HepG2 (cell line): ENCODE results near the gene SRGAP3. TPM values are rescaled to one million over a fixed set of nuclear protein-coding genes. Genes with fewer than 3 reads are reported as not detected.
"Not testable (repeated sequence)": the region's sequence is repeated elsewhere in the genome, so short reads cannot be mapped to it uniquely, and the experiment has no call there.

ENCODE experiments used
- ATAC-seq: fragments of 200-7000 bp; cut with Tn5 transposase; 3 replicates; pipeline ENCODE4 v1.9.1; 2020; ENCODE audit warnings: mild to moderate bottlenecking, moderate library complexity
- BruUV-seq: library from RNA; stranded (reverse); fragments of 400-500 nt; replicated peaks from 2 replicates; lab custom pipeline; 2021; lab: Mats Ljungman, UMichigan
- CTCF ChIA-PET: fragments of 300-600 bp; formaldehyde crosslinking; extraction: SDS; loops from one replicate; lab custom pipeline; 2021; ENCODE audit warnings: low total read pairs, inconsistent platforms, low intra/inter-chr PET ratio; lab: Yijun Ruan, JAX
- POLR2A ChIA-PET: fragments of 350-600 bp; sonication (Branson Sonifier 250); formaldehyde crosslinking; loops from one replicate; lab custom pipeline; 2020; ENCODE audit warnings: antibody characterized with exemption, inconsistent platforms; lab: Yijun Ruan, JAX
- DNase-seq: peaks from one replicate; pipeline ENCODE4 v3.0.0-alpha.2; 2015; ENCODE audit warnings: low spot score
- FAIRE-seq: peaks from 3 replicates; lab custom pipeline; 2011; peaks lifted over from hg19 to GRCh38; lab: Jason Lieb, UNC
- H2AFZ ChIP-seq: one replicate; pipeline ENCODE4 v1.6.1; 2011; ENCODE audit warnings: low read length, inconsistent platforms
- H3K27ac ChIP-seq: fragments of 300-600 bp; 3 replicates; pipeline ENCODE4 v1.8.0; 2011; ENCODE audit warnings: mixed run types, mild to moderate bottlenecking, mixed read lengths, low read length, inconsistent platforms; ENCODE audit not compliant: insufficient read depth; ENCODE audit errors: extremely low read length
- H3K27me3 ChIP-seq, 2 experiments: fragments of 200-600 bp in 1 of 2; 2 replicates in 1 of 2; 3 replicates in 1 of 2; pipeline versions ENCODE4 v1.6.0 to v1.8.0; 2011; ENCODE audit warnings: low read length in 2 of 2, mild to moderate bottlenecking in 2 of 2, moderate library complexity in 2 of 2, inconsistent platforms in 1 of 2; ENCODE audit not compliant: insufficient read depth in 2 of 2, control insufficient read depth in 1 of 2
- H3K36me3 ChIP-seq, 2 experiments: fragments of 200-600 bp in 1 of 2; replicated peaks in 1 of 2; 2 replicates in 1 of 2; 3 replicates in 1 of 2; pipeline versions ENCODE4 v1.5.1 to v1.8.0; 2011; ENCODE audit warnings: low read length in 2 of 2, inconsistent platforms in 1 of 2; ENCODE audit not compliant: insufficient read depth in 2 of 2, control insufficient read depth in 1 of 2
- H3K4me1 ChIP-seq: 2 replicates; pipeline ENCODE4 v1.5.1; 2012; ENCODE audit warnings: low read length, inconsistent platforms; ENCODE audit not compliant: insufficient read depth
- H3K4me2 ChIP-seq: 2 replicates; pipeline ENCODE4 v1.6.0; 2011; ENCODE audit warnings: low read depth, low read length, inconsistent platforms
- H3K4me3 ChIP-seq, 3 experiments: fragments of 200-600 bp in 1 of 3; sonication (generic), shearing (Covaris generic) in 1 of 3; replicated peaks in 1 of 3; 2 replicates each; pipeline ENCODE4 v1.5.1; 2011 to 2016; ENCODE audit warnings: low read length in 3 of 3, inconsistent platforms in 2 of 3, low read depth in 2 of 3, mild to moderate bottlenecking in 2 of 3, control low read depth in 1 of 3, mixed read lengths in 1 of 3; ENCODE audit not compliant: insufficient read depth in 1 of 3
- H3K79me2 ChIP-seq: one replicate; pipeline ENCODE4 v1.6.1; 2011; ENCODE audit warnings: low read length, inconsistent platforms; ENCODE audit not compliant: insufficient read depth
- H3K9ac ChIP-seq: 2 replicates; pipeline ENCODE4 v1.6.0; 2011; ENCODE audit warnings: mild to moderate bottlenecking, low read depth, low read length, inconsistent platforms; ENCODE audit not compliant: insufficient read depth
- H3K9me3 ChIP-seq: 2 replicates; pipeline ENCODE4 v1.5.1; 2012; ENCODE audit warnings: mild to moderate bottlenecking, low read length
- H4K20me1 ChIP-seq: 2 replicates; pipeline ENCODE4 v1.6.0; 2011; ENCODE audit warnings: inconsistent platforms, mild to moderate bottlenecking, low read length, moderate library complexity; ENCODE audit not compliant: insufficient read depth
- CCDC6 ChIP-seq: sonication (generic); formaldehyde crosslinking; IDR thresholded peaks from 2 replicates; pipeline ENCODE4 v1.8.1; 2022; ENCODE audit warnings: mild to moderate bottlenecking, missing genetic modification reagents, moderate library complexity
- CREB3 ChIP-seq: sonication (generic); formaldehyde crosslinking; IDR thresholded peaks from 2 replicates; pipeline ENCODE4 v1.5.0; 2020; ENCODE audit warnings: missing genetic modification reagents
- HNRNPH1 ChIP-seq: fragments of 200-400 bp; formaldehyde crosslinking; optimal IDR thresholded peaks from 2 replicates; pipeline ENCODE3; 2017; ENCODE audit warnings: mild to moderate bottlenecking, low read depth, low read length
- IRF1 ChIP-seq: sonication (generic); formaldehyde crosslinking; IDR thresholded peaks from 2 replicates; pipeline ENCODE4 v1.4.0; 2020; ENCODE audit warnings: low read depth, mild to moderate bottlenecking, missing genetic modification reagents
- NFE2L1 ChIP-seq: sonication (generic); formaldehyde crosslinking; IDR thresholded peaks from 2 replicates; pipeline ENCODE4 v1.4.0; 2020; ENCODE audit warnings: missing genetic modification reagents, mild to moderate bottlenecking, borderline replicate concordance
- TAF15 ChIP-seq: fragments of 200-400 bp; formaldehyde crosslinking; IDR thresholded peaks from one replicate; pipeline ENCODE4 v1.6.1; 2018; ENCODE audit warnings: mild to moderate bottlenecking, low read depth, low read length; ENCODE audit not compliant: poor library complexity, severe bottlenecking
- TMF1 ChIP-seq: sonication (generic); formaldehyde crosslinking; IDR thresholded peaks from 2 replicates; pipeline ENCODE4 v1.8.1; 2022; ENCODE audit warnings: low read depth, missing genetic modification reagents
- ZNF280B ChIP-seq: sonication (generic); formaldehyde crosslinking; IDR thresholded peaks from 2 replicates; pipeline ENCODE4 v1.5.0; 2020; ENCODE audit warnings: missing genetic modification reagents, mild to moderate bottlenecking, borderline replicate concordance
- ZNF382 ChIP-seq: sonication (generic); formaldehyde crosslinking; IDR thresholded peaks from 2 replicates; pipeline ENCODE4 v1.5.0; 2020; ENCODE audit warnings: missing genetic modification reagents, mild to moderate bottlenecking, borderline replicate concordance
- ZNF431 ChIP-seq: sonication (generic); formaldehyde crosslinking; IDR thresholded peaks from 2 replicates; pipeline ENCODE4 v1.9.0; 2022; ENCODE audit warnings: missing genetic modification reagents, low read depth, mild to moderate bottlenecking, borderline replicate concordance
- ZNF569 ChIP-seq: sonication (generic); formaldehyde crosslinking; IDR thresholded peaks from 2 replicates; pipeline ENCODE4 v1.5.0; 2020; ENCODE audit warnings: mild to moderate bottlenecking, missing genetic modification reagents, moderate library complexity, borderline replicate concordance
- ZNF772 ChIP-seq: sonication (generic); formaldehyde crosslinking; IDR thresholded peaks from 2 replicates; pipeline ENCODE4 v1.5.0; 2020; ENCODE audit warnings: mild to moderate bottlenecking, missing genetic modification reagents
- ZNF841 ChIP-seq: sonication (generic); formaldehyde crosslinking; IDR thresholded peaks from 2 replicates; pipeline ENCODE4 v1.8.1; 2023; ENCODE audit warnings: missing genetic modification reagents, borderline replicate concordance
- WGBS: methylation state at CpG from one replicate; pipeline ENCODE4 v1.1.6; 2017; ENCODE audit warnings: low lambda C conversion rate; 5-methylcytosine and 5-hydroxymethylcytosine counted together
- in situ Hi-C: cut with HindIII; loops from 2 replicates; pipeline ENCODE4 v1.10.0; 2017; ENCODE audit warnings: low pct_unique_long_range_greater_than_20kb; ENCODE audit not compliant: extremely low pct_ligation_motif_present
- intact Hi-C: fragments of 100-400 bp; cut with micrococcal nuclease; formaldehyde crosslinking; loops from one replicate; pipeline ENCODE4 v1.10.0; 2022; ENCODE audit not compliant: unreplicated experiment
- polyA plus RNA-seq, 8 experiments: library from polyadenylated mRNA; depleted of rRNA in 3 of 8; stranded (reverse) in 7 of 8; unstranded in 1 of 8; fragments of >200 nt; fragmentation: Illumina TruSeq in 4 of 8; extraction: Trizol in 4 of 8; gene quantifications; 2 replicates each; pipeline versions ENCODE4 v1.2.1 to v1.2.3, GENCODE V29; 2011 to 2016; ENCODE audit warnings: low read depth in 4 of 8, missing spikeins in 1 of 8, mixed read lengths in 1 of 8; ENCODE audit not compliant: insufficient read depth in 1 of 8
- total RNA-seq, 5 experiments: library from RNA; depleted of rRNA; stranded (reverse); fragments of >200 nt; fragmentation: Illumina TruSeq; extraction: Trizol; gene quantifications; 2 replicates each; pipeline ENCODE4 v1.2.3, GENCODE V29; 2016; ENCODE audit warnings: low read depth in 1 of 5

Gene SRGAP3
- total and polyA plus RNA-seq, 2 of the 13 experiments (the other 11 are each of a cell fraction or from before 2014, with no cell fraction given), result 1.2 to 1.4 TPM

- no peak for TF ChIP-seq NFE2L1 (CRISPR knock-in tag)
- no peak for TF ChIP-seq ZNF841 (CRISPR knock-in tag)
- no peak for TF ChIP-seq TMF1 (CRISPR knock-in tag)
- no peak for TF ChIP-seq ZNF431 (CRISPR knock-in tag)
- no peak for TF ChIP-seq IRF1 (CRISPR knock-in tag)
- TF ChIP-seq ZNF569 (CRISPR knock-in tag), result no peak
Observed at GRCh38 chr3:9291821-9292410, 42.5 kb upstream of the SRGAP3 start (continued).

- TF ChIP-seq ZNF280B (CRISPR knock-in tag), result no peak
- no peak for TF ChIP-seq ZNF772 (CRISPR knock-in tag)
- TF ChIP-seq ZNF382, result no peak
- TF ChIP-seq TAF15, result no peak
- no peak for TF ChIP-seq CCDC6
- TF ChIP-seq CREB3, result no peak
- TF ChIP-seq HNRNPH1, result no peak
- Histone ChIP-seq H3K79me2 (no peaks in the 10 kb centered on the region), H4K20me1 (no peaks in the 10 kb centered on the region), H3K36me3 (no peaks in the 10 kb centered on the region), H3K27ac (no peak overlapping the region), H3K4me3 (no peak overlapping the region), H3K4me2 (no peak overlapping the region), H3K4me1 (no peaks in the 10 kb centered on the region), H3K27me3 (no peaks in the 10 kb centered on the region), H2AFZ (no peak overlapping the region), H3K9me3 (no peaks in the 10 kb centered on the region), H3K9ac (no peak overlapping the region)
- 0% methylated on average over 2 of the region's 2 CpGs for WGBS
- in situ Hi-C loops, result no loop called here
- FAIRE-seq (no peak), ATAC-seq (no peak), DNase-seq (no peak)
- POLR2A ChIA-PET, result no interaction called here
- CTCF ChIA-PET, result no interaction called here
- intact Hi-C loops, result no loop called here
- no TSS peak for BruUV-seq
Observed at GRCh38 chr3:9290566-9290965, 41.1 kb upstream of the SRGAP3 start.

GRCh38 chr3:9281533-9281932, 32.1 kb upstream of the SRGAP3 start:
- intact Hi-C loops, BruUV-seq, H3K79me2 ChIP-seq, H4K20me1 ChIP-seq, POLR2A ChIA-PET, FAIRE-seq, H2AFZ ChIP-seq, H3K27ac ChIP-seq, H3K4me2 ChIP-seq, H3K9ac ChIP-seq, H3K4me1 ChIP-seq, DNase-seq, H3K27me3 ChIP-seq, H3K9me3 ChIP-seq, H3K4me3 ChIP-seq, H3K36me3 ChIP-seq, in situ Hi-C loops, CTCF ChIA-PET, ATAC-seq: not testable (repeated sequence)
- 60% methylated on average over 8 of the region's 8 CpGs for WGBS
